Activated CD8-positive, alpha-beta memory T cell treated with anti-CD3 and anti-CD28 coated beads, Interleukin-2, amount 10 ng/mL, durations not matched to agents 7 days and 5 days (primary cell): ENCODE results near the gene FCMR. TPM values are rescaled to one million over a fixed set of nuclear protein-coding genes. Genes with fewer than 3 reads are reported as not detected.
"Not testable (repeated sequence)": the region's sequence is repeated elsewhere in the genome, so short reads cannot be mapped to it uniquely, and the experiment has no call there.

Experiments
- ATAC-seq: fragments of 150-1000 bp; cut with Tn5 transposase; one replicate; pipeline ENCODE4 v1.10.0; 2021; ENCODE audit warnings: moderate library complexity
- CTCF ChIA-PET: fragments of 350-600 bp; sonication (Branson Sonifier 250); formaldehyde crosslinking; loops from one replicate; lab custom pipeline; 2021; ENCODE audit warnings: antibody characterized with exemption; lab: Charles Lee
- DNase-seq: peaks from one replicate; pipeline ENCODE4 v3.0.0-alpha.2; 2020
- H3K27ac Mint-ChIP-seq: one replicate; pipeline ENCODE4 v1.8.0; 2021; ENCODE audit warnings: mild to moderate bottlenecking, mixed read lengths
- H3K27me3 Mint-ChIP-seq: one replicate; pipeline ENCODE4 v1.8.0; 2021; ENCODE audit warnings: mixed read lengths
- H3K36me3 Mint-ChIP-seq: one replicate; pipeline ENCODE4 v1.8.0; 2021; ENCODE audit warnings: mild to moderate bottlenecking, mixed read lengths
- H3K4me1 Mint-ChIP-seq: one replicate; pipeline ENCODE4 v1.8.0; 2021; ENCODE audit warnings: mixed read lengths
- H3K4me3 Mint-ChIP-seq: one replicate; pipeline ENCODE4 v1.8.0; 2021; ENCODE audit warnings: mild to moderate bottlenecking, moderate library complexity, mixed read lengths
- H3K9me3 Mint-ChIP-seq: one replicate; pipeline ENCODE4 v1.8.0; 2022; ENCODE audit warnings: low read depth, mixed read lengths
- total RNA-seq, 2 experiments: library from RNA; stranded (reverse); gene quantifications; one replicate each; pipeline ENCODE4 v1.2.3, GENCODE V29; 2021

The FCMR gene
- total RNA-seq, 2 experiments from 2014 or later: 33.0 to 37.2 TPM

DNA sequence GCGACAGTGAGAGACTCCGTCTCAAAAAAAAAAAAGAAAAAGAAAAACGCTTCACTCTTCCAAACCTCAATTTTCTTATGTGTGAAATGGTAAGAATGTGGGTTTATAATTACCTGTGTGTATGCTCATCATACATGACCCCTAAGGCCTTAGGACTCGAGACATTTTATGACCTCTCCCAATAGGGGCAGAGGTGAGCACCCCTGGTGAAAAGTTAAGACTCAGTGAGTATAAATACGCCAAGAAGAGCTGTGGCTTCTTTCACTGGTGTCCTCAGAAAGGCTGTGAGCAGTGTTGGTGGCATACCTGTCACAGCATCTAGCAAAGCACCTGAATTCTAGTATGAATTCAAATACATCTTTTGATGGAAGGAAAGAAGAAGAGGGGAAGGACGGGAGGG lies 7.8 kb upstream of the FCMR start:
- Mint-ChIP-seq H3K4me1 (peaks cover 22% of the 10 kb centered on the region), H3K27ac (peak overlapping the region; percentile 77), H3K27me3 (no peaks in the 10 kb centered on the region), H3K36me3 (no peaks in the 10 kb centered on the region), H3K4me3 (no peak overlapping the region), H3K9me3 (no peaks in the 10 kb centered on the region)
- no peak for DNase-seq
- no peak for ATAC-seq
- CTCF ChIA-PET: interaction anchor here (1.2 to 4.9 kb wide), 4 partner anchors 8 to 21 kb away, joined by 3 to 28 read pairs (median 7); partner anchors contain the start of gene FCMR

DNA sequence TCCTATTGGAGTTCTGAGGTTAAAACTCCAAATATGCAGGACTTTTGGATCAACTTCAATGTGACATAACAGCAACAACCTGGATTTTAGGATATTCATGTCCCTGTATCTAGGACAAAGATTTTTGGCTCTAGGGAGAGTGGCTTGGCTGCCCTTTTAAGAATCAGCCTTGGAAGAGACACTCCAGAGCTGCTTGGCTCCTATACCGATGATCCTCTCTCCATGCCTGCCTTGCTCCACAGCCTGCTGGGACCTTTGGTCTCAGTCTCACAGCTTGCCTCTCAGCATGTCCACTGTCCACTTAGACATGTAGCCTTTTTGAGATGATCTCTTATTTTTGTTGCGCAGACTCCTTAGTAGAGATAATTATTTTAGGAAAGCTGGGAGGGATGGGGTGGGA lies 4.5 kb upstream of the FCMR start:
- Mint-ChIP-seq H3K27me3 (no peaks in the 10 kb centered on the region), H3K27ac (no peak overlapping the region), H3K36me3 (no peaks in the 10 kb centered on the region), H3K9me3 (no peaks in the 10 kb centered on the region), H3K4me1 (peaks cover 18% of the 10 kb centered on the region), H3K4me3 (no peak overlapping the region)
- no peak for ATAC-seq
- no peak for DNase-seq
- CTCF ChIA-PET: interaction anchor here (0.7 to 4.9 kb wide), 9 partner anchors 7 to 226 kb away, joined by 3 to 35 read pairs (median 10); no protein-coding TSS in a partner anchor

DNA sequence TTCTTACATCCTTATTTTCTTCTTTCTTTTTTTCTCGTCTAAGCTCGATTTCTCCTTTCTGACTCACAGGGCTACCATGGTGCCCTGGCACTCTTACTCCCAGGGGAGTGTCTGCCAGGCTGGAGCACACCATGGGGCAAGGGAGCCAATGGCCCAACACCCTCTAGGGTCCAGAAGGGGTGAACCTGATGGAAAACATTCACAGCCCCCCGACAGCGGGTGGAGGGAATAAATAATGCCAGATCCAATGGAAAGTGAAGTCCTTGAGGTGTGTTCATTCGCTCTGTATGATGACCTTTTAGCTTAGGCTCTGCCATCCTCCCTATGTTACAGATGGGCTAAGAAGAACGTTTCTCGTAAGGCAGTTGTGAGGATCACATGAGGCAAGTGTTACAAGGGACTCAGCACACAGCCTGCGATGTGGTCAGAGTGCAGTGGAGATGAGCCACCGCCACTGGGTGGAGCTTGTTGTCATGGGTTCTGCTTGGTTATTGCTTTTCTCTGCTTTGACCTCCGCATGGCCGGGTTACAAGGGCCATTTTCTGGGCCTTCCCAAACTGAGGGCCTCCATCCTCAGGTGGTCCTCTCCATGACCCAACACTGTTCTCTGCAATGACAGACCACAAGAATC lies 3.5 kb upstream of the FCMR start:
- ATAC-seq (peak; percentile 74), DNase-seq (peak; percentile 90)
- Mint-ChIP-seq H3K36me3 (peaks cover 5% of the 10 kb centered on the region), H3K27ac (no peak overlapping the region), H3K9me3 (no peaks in the 10 kb centered on the region), H3K4me3 (no peak overlapping the region), H3K4me1 (peaks cover 8% of the 10 kb centered on the region), H3K27me3 (no peaks in the 10 kb centered on the region)
- CTCF ChIA-PET: interaction anchor here (0.6 to 4.9 kb wide), 22 partner anchors 8 to 290 kb away, joined by 3 to 35 read pairs (median 4); partner anchors contain the start of genes DYRK3 and PIGR

DNA sequence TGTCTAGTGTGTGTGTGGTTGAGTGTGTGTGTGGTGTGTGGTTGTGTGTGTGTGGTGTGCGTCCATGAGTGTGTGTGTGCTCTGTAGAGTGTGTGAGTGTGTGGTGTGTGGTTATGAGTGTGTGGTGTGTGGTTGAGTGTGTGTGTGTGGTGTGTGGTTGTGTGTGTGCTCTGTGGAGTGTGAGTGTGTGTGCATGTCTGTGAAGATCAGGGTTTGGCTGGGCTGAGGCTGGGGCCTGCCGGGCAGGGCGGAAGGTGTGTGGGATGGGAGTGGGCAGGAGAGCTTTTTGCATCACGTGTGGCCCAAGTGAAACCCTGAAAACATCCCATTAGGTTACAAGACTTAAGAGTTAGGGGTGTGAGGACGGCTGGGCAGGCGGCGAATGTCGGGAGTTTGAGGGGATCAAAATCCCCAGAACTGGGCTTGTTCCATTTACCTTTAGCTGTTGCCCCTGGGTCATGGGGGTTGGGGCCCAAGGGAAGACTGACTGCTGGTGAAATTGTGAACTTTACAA lies 2.9 kb upstream of the FCMR start:
- peak; percentile 66 for DNase-seq
- no peaks in the 10 kb centered on the region for H3K9me3 Mint-ChIP-seq
- CTCF ChIA-PET: interaction anchor here (0.6 to 4.9 kb wide), 20 partner anchors 8 to 289 kb away, joined by 3 to 35 read pairs (median 4); partner anchors contain the start of genes DYRK3 and PIGR
- peaks cover 6% of the 10 kb centered on the region for H3K4me1 Mint-ChIP-seq
- H3K27me3 Mint-ChIP-seq: no peaks in the 10 kb centered on the region
- no peak overlapping the region for H3K27ac Mint-ChIP-seq
- no peak overlapping the region for H3K4me3 Mint-ChIP-seq
- H3K36me3 Mint-ChIP-seq: peaks cover 8% of the 10 kb centered on the region
- peak; percentile 11 for ATAC-seq

DNA sequence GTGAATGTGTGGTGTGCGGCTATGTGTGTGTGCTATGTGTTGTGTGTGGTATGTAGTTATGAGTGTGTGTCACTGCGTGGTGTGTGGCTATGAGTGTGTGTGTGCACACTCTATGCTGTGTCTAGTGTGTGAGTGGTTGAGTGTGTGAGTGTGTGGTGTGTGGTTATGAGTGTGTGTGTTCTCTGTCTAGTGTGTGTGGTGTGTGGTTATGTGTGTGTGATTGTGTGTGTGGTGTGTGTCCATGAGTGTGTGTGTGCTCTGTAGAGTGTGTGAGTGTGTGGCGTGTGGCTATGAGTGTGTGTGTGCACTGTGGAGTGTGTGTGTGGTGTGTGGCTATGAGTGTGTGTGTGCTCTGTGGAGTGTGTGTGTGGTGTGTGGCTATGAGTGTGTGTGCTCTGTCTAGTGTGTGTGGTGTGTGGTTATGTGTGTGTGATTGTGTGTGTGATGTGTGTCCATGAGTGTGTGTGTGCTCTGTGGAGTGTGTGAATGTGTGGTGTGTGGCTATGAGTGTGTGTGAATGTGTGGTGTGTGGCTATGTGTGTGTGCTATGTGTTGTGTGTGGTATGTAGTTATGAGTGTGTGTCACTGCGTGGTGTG lies 2.3 kb upstream of the FCMR start:
- CTCF ChIA-PET: interaction anchor here (0.9 to 4.9 kb wide), 7 partner anchors 11 to 158 kb away, joined by 3 to 63 read pairs (median 22); no protein-coding TSS in a partner anchor
- H3K9me3 Mint-ChIP-seq, H3K36me3 Mint-ChIP-seq, ATAC-seq, H3K27me3 Mint-ChIP-seq, H3K4me3 Mint-ChIP-seq, H3K4me1 Mint-ChIP-seq, DNase-seq, H3K27ac Mint-ChIP-seq: not testable (repeated sequence)

DNA sequence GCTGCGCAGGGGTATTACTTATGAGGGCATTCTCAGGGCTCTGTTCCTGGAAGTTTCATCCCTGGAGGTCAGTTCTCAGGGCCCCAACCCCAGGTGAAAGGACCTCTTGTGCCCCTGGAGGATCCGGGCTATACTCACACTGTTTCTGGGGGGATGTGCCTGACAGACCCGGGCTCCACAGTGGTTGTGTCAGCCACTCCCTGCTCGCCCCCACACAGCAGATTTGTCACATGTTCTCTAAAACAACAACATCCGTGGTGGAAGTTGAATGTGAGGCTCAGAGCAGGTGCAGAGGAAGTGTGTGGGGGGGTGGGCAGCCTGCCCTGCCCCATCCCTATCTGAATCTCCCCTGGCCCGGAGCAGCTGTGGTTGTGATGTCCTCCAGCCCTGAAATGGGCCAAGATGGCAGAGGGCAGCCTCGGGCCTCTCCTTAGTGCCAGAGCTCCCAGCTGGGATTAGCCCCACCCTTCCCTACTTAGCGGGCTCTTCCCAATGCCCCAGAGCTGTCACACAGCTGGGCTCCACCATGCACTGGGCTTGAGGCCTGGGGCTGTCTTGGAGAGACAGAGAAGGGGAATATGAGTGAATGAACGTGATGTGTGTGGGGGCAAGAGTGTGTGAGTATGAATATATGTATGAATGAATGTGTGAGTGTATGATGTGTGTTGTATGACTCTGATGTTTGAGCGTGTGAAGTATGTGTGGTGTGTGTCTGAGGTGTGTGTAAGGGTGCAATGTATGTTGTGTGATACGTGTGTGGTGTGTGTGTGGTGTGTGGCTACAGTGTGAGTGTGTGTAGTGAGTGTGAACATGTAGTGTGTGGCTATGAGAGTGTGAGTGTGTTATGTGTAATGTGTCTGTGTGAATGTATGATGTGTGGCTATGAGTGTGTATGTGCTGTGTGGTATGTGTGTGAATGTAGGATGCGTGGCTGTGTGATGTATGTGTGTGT lies 1.5 kb upstream of the FCMR start:
- Mint-ChIP-seq H3K4me3 (no peak overlapping the region), H3K4me1 (peaks cover 11% of the 10 kb centered on the region), H3K27me3 (no peaks in the 10 kb centered on the region), H3K27ac (no peak overlapping the region), H3K9me3 (no peaks in the 10 kb centered on the region), H3K36me3 (peaks cover 9% of the 10 kb centered on the region)
- DNase-seq (peak; percentile 86), ATAC-seq (peak; percentile 52)
- CTCF ChIA-PET: interaction anchor here (1.0 to 3.8 kb wide), 7 partner anchors 8 to 197 kb away, joined by 3 to 63 read pairs (median 16); no protein-coding TSS in a partner anchor

DNA sequence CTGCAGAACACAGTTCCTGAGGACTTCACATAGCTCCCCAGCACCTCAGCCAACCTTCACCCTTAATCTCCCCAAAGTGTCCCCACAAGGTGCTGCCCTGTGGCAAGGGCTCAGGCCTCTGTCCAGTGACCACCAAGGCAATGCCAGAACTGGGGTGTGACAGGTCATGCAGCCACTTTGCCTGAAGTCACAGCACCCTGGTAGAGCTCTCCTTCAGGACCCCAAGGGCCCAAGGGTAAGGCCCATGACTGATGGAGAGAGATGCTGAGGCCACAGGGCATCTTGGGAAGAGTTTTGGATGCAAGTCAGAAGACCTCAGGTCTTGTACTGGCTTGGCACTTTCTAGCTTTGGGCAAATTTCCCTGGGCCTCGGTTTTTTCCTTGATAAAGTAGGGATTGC lies 783 bp upstream of the FCMR start:
- DNase-seq (no peak), ATAC-seq (no peak)
- no peak overlapping the region for H3K27ac Mint-ChIP-seq
- H3K36me3 Mint-ChIP-seq: peaks cover 13% of the 10 kb centered on the region
- H3K4me1 Mint-ChIP-seq: peaks cover 18% of the 10 kb centered on the region
- H3K9me3 Mint-ChIP-seq: no peaks in the 10 kb centered on the region
- no peaks in the 10 kb centered on the region for H3K27me3 Mint-ChIP-seq
- CTCF ChIA-PET: interaction anchor here (1.1 to 3.8 kb wide), 10 partner anchors 9 to 288 kb away, joined by 3 to 63 read pairs (median 11); no protein-coding TSS in a partner anchor
- H3K4me3 Mint-ChIP-seq: no peak overlapping the region

DNA sequence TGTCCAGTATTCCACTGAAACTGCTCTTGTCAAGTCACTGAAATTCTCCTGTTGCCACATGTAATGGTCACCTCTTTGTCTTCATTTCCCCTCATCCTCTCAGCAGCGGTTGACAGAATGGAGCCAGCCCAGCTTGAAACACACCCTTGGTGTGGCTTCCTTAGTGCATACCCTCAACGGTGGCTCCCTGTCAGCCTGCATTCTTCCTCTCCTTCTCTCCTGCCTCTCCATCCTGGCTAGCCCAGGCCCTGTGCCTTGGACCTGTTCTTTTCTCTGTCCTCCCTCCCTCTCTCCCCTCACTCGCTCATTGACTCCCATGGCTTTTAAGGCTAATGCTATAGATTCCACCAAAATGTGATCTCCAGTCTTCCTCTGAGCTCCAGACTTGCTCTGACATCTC lies 3.7 kb downstream of the FCMR start:
- peak overlapping the region; percentile 10 for H3K27ac Mint-ChIP-seq
- peak overlapping the region; percentile 2 for H3K4me3 Mint-ChIP-seq
- no peaks in the 10 kb centered on the region for H3K27me3 Mint-ChIP-seq
- H3K4me1 Mint-ChIP-seq: peaks cover 41% of the 10 kb centered on the region
- no peak for ATAC-seq
- CTCF ChIA-PET: interaction anchor here (1.1 to 5.8 kb wide), 11 partner anchors 9 to 192 kb away, joined by 3 to 30 read pairs (median 7); partner anchors contain the start of gene IL20
- no peak for DNase-seq
- H3K36me3 Mint-ChIP-seq: peaks cover 15% of the 10 kb centered on the region
- no peaks in the 10 kb centered on the region for H3K9me3 Mint-ChIP-seq

DNA sequence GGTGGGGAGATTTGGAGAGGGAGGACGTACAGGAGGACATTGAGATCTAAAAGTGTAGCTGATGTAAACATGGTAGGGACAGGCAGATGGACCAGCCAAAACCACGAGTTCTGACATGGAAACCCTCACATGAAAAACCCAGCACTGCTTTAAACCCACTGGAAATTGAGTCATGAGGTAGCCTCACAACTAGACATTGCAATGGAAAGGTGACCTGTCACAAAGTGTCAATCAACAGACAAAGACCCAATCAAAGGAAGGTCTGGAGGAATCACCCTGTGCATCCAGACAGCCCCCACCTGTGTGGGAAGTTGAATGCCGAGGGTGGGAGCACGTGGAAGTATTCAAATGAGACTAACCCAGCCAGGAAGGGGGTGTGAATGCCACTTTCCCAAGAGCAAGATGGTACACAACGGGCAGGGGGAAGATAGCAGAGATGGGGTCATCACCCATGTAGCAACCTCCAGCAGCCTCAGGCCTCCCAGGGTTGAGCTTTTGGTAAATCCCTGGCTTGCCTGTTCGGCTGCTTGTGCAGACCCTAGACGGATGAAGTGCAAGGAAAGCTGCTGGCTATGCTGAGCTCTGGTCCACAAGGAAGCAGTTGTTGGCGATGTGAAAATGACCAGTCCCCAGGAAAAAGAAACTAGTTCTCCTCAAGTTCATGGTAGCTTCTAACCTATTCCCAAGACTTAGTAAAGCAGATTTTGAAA lies 5.6 kb downstream of the FCMR start:
- ATAC-seq (no peak), DNase-seq (no peak)
- Mint-ChIP-seq H3K27me3 (no peaks in the 10 kb centered on the region), H3K4me3 (no peak overlapping the region), H3K27ac (no peak overlapping the region), H3K4me1 (peaks cover 49% of the 10 kb centered on the region), H3K36me3 (peaks cover 18% of the 10 kb centered on the region), H3K9me3 (no peaks in the 10 kb centered on the region)
- CTCF ChIA-PET: interaction anchor here (0.7 to 5.8 kb wide), 12 partner anchors 9 to 194 kb away, joined by 3 to 79 read pairs (median 6); no protein-coding TSS in a partner anchor

DNA sequence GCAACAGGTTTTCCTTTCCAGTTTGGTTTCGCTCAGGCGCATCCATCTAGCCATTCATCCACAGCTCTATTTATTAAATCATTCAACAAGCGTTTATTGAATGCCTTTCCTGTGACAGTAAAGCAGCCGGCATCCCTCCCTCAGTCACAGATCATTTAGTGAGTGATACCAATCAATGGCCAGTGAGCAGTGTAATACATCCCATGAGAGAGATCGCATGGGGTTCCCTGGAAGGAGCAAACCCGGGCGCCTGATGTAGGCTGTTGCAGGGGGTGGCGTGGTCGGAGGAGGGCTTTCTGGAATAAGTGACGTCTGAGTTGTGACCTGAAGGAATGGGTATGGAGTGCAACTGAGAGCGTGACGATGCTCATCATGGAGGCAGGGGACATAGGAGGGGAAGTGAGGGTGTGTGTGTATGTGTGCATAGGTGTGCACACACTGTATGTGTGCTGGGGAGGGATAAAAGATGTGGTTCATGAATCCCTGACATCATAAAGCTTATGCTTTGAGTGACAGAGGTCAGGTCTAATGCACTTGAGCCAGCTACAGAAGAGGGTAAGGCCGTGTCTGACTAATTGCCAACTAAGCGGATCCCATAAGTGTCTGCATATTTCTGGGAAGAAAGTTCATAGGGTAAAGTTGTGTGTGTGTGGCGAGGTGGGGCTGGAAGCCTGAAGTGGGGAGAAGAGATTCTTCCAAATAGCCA lies 6.6 kb downstream of the FCMR start:
- no peak for ATAC-seq
- Mint-ChIP-seq H3K4me1 (peaks cover 49% of the 10 kb centered on the region), H3K27me3 (no peaks in the 10 kb centered on the region), H3K9me3 (no peaks in the 10 kb centered on the region), H3K36me3 (peaks cover 12% of the 10 kb centered on the region), H3K4me3 (no peak overlapping the region), H3K27ac (no peak overlapping the region)
- CTCF ChIA-PET: interaction anchor here (0.7 to 5.8 kb wide), 14 partner anchors 11 to 280 kb away, joined by 3 to 145 read pairs (median 12); partner anchors contain the start of gene DYRK3
- DNase-seq: no peak

DNA sequence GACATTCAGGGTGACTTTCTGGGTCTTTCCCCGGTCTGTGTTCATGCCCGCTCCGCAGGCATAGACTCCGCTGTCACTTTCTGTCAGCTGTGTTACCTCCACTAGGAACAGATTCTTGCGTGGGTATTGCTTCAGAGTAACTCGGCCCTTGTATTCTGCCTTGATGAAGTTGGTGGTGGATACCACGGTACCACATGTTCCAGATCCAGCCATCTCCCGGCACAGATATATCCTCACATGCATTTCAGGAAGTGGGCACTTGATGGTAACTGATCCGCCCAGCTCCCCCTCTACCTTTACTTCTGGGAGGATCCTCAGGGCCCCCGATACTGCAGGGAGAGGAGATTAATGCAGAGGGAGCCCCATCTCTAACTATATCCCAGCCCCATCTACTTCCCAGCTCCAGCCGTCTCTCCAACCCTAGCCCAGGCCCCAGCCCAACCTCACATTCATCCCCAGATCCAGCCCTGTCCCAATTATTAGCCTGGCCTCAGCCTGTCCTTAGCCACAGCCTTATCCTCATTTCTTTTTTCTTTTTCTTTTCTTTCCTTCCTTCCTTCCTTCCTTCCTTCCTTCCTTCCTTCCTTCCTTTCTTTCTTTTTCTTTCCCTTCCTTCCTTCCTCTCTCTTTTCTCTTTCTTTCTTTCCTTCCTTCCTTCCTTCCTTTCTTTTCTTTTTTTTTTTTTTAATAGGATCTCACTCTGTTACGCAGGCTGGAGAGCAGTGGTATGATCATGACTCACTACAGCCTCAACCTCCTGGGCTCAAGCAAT lies 7.8 kb downstream of the FCMR start:
- Mint-ChIP-seq H3K27ac (no peak overlapping the region), H3K9me3 (no peaks in the 10 kb centered on the region), H3K4me3 (no peak overlapping the region), H3K36me3 (peaks cover 9% of the 10 kb centered on the region), H3K27me3 (peaks cover under 1% of the 10 kb centered on the region), H3K4me1 (peaks cover 42% of the 10 kb centered on the region)
- ATAC-seq: no peak
- CTCF ChIA-PET: interaction anchor here (0.8 to 5.1 kb wide), 13 partner anchors 8 to 279 kb away, joined by 3 to 145 read pairs (median 34); partner anchors contain the start of genes DYRK3 and FCMR
- DNase-seq: no peak
